Neural progenitor cell (in vitro differentiated cells): Measurements from ENCODE around the gene PEX1.

ENCODE experiments used
- CTCF ChIP-seq: fragments of 200-600 bp; sonication (generic); IDR thresholded peaks from 2 replicates; pipeline ENCODE4 v1.5.1; 2017; ENCODE audit warnings: antibody characterized with exemption, mild to moderate bottlenecking
- EZH2 ChIP-seq: fragments of 200-600 bp; sonication (generic); IDR thresholded peaks from 2 replicates; pipeline ENCODE4 v1.6.1; 2017; ENCODE audit warnings: antibody characterized with exemption, mild to moderate bottlenecking, moderate library complexity
- EZH2phosphoT487 ChIP-seq: fragments of 200-600 bp; sonication (generic); IDR thresholded peaks from 2 replicates; pipeline ENCODE4 v1.6.1; 2017; ENCODE audit warnings: antibody characterized with exemption

- TF ChIP-seq CTCF (no peak), EZH2 (no peak), EZH2phosphoT487 (no peak)
These were observed 72.1 kb downstream of the PEX1 start for GRCh38 chr7:92456236-92456635.
